WERI-Rb-1 (cell line): Measurements from ENCODE around the gene GAK.
"Not testable (repeated sequence)": the region's sequence is repeated elsewhere in the genome, so short reads cannot be mapped to it uniquely, and the experiment has no call there.

Experiments
- DNase-seq: peaks from one replicate; pipeline ENCODE4 v3.0.0-alpha.2; 2020
- H3K27ac ChIP-seq: fragments of 250-450 bp; sonication (Bioruptor Pico); 2 replicates; pipeline ENCODE4 v1.5.1; 2020; ENCODE audit warnings: mild to moderate bottlenecking, moderate library complexity
- H3K27me3 ChIP-seq: fragments of 250-450 bp; sonication (Bioruptor Pico); 2 replicates; pipeline ENCODE4 v1.5.1; 2021; ENCODE audit warnings: mild to moderate bottlenecking, low read depth, moderate library complexity; ENCODE audit not compliant: insufficient read depth, severe bottlenecking
- H3K36me3 ChIP-seq: fragments of 250-450 bp; sonication (Bioruptor Pico); 2 replicates; pipeline ENCODE4 v1.5.1; 2020; ENCODE audit warnings: mild to moderate bottlenecking, moderate library complexity
- H3K4me3 ChIP-seq: 2 replicates; pipeline ENCODE4 v1.5.1; 2011; ENCODE audit warnings: low read depth, mild to moderate bottlenecking, control low read depth, low read length
- H3K9me3 ChIP-seq: fragments of 250-450 bp; sonication (Bioruptor Pico); 2 replicates; pipeline ENCODE4 v1.5.1; 2021; ENCODE audit warnings: mild to moderate bottlenecking, moderate library complexity; ENCODE audit not compliant: severe bottlenecking
- CTCF ChIP-seq: IDR thresholded peaks from 2 replicates; pipeline ENCODE4 v1.5.1; 2011; ENCODE audit warnings: low read depth, mild to moderate bottlenecking, control low read depth, inconsistent platforms, low read length

The GAK gene

GRCh38 chr4:925771-926500, 6.2 kb downstream of the GAK start:
- no peaks in the 10 kb centered on the region for H3K27me3 ChIP-seq
- H3K36me3 ChIP-seq: peaks cover 7% of the 10 kb centered on the region
- H3K9me3 ChIP-seq: no peaks in the 10 kb centered on the region
- no peak for TF ChIP-seq CTCF
- no peak overlapping the region for H3K27ac ChIP-seq
- DNase-seq: no peak
- no peak overlapping the region for H3K4me3 ChIP-seq

GRCh38 chr4:925171-925570, 6.9 kb downstream of the GAK start:
- Histone ChIP-seq H3K27ac (no peak overlapping the region; the same call in 1 of the 2 replicates), H3K27me3 (no peaks in the 10 kb centered on the region), H3K9me3 (no peaks in the 10 kb centered on the region), H3K36me3 (peaks cover 7% of the 10 kb centered on the region), H3K4me3 (no peak overlapping the region)
- TF ChIP-seq CTCF: no peak
- DNase-seq: no peak

- no peaks in the 10 kb centered on the region for H3K27me3 ChIP-seq
- no peak overlapping the region; the same call in 1 of the 2 replicates for H3K27ac ChIP-seq
- H3K4me3 ChIP-seq: no peak overlapping the region
- no peaks in the 10 kb centered on the region for H3K9me3 ChIP-seq
- H3K36me3 ChIP-seq: peaks cover 7% of the 10 kb centered on the region
- TF ChIP-seq CTCF: no peak
- DNase-seq: peak; percentile 54
Observed at GRCh38 chr4:924107-925096, 7.7 kb downstream of the GAK start.

- Histone ChIP-seq H3K9me3 (no peaks in the 10 kb centered on the region), H3K4me3 (no peak overlapping the region), H3K27ac (no peak overlapping the region), H3K36me3 (peaks cover 3% of the 10 kb centered on the region), H3K27me3 (no peaks in the 10 kb centered on the region)
- no peak for DNase-seq
- TF ChIP-seq CTCF: no peak
Observed at GRCh38 chr4:921830-922331, 10.2 kb downstream of the GAK start.

GRCh38 chr4:919004-919680, 13.0 kb downstream of the GAK start:
- H3K4me3 ChIP-seq, H3K36me3 ChIP-seq, H3K27ac ChIP-seq, DNase-seq, H3K27me3 ChIP-seq, H3K9me3 ChIP-seq: not testable (repeated sequence)

GRCh38 chr4:918591-918990, 13.5 kb downstream of the GAK start:
- H3K27ac ChIP-seq, H3K9me3 ChIP-seq, H3K36me3 ChIP-seq, H3K27me3 ChIP-seq, H3K4me3 ChIP-seq, DNase-seq: not testable (repeated sequence)
